Measurements from ENCODE around the gene MT3.

- TF ChIP-seq POLR2AphosphoS5 (IDR thresholded peaks at IDR 0.05; ENCODE audit: low read depth, low read length) (no peak), TAF1 (IDR thresholded peaks at IDR 0.05; ENCODE audit: borderline replicate concordance, insufficient read depth, low read length) (no peak)
These were observed 28.8 kb downstream of the MT3 start for GRCh38 chr16:56618138-56618537.

Data from PFSK-1 (cell line).